GM12892 (cell line): ENCODE results near the gene CDC42EP4.

ENCODE experiments used
- DNase-seq: peaks from one replicate; pipeline ENCODE4 v3.0.0; 2011; ENCODE audit not compliant: insufficient read length
- FAIRE-seq: peaks from 2 replicates; lab custom pipeline; 2011; peaks lifted over from hg19 to GRCh38; lab: Jason Lieb, UNC
- POLR2A ChIP-seq: IDR thresholded peaks from 2 replicates; pipeline ENCODE4 v1.6.1; 2011; ENCODE audit warnings: low read depth, low read length, control low read depth
- POLR2AphosphoS5 ChIP-seq: IDR thresholded peaks from 2 replicates; pipeline ENCODE4 v1.6.1; 2011; ENCODE audit warnings: low read depth, low read length, control low read depth
- TAF1 ChIP-seq: IDR thresholded peaks from 2 replicates; pipeline ENCODE4 v1.6.1; 2011; ENCODE audit warnings: low read depth, mild to moderate bottlenecking, control low read depth, low read length, borderline replicate concordance

CDC42EP4 gene

GRCh38 chr17:73281928-73282327 lies 29.9 kb downstream of the CDC42EP4 start:
- TF ChIP-seq POLR2AphosphoS5 (no peak), POLR2A (no peak), TAF1 (no peak)
- DNase-seq (peak; percentile 58), FAIRE-seq (peak; percentile 80)

- TF ChIP-seq POLR2AphosphoS5 (no peak), POLR2A (no peak), TAF1 (no peak)
- no peak for DNase-seq
- FAIRE-seq = no peak
Observed at GRCh38 chr17:73280191-73280590, 31.6 kb downstream of the CDC42EP4 start.

GRCh38 chr17:73279704-73280103 lies 32.1 kb downstream of the CDC42EP4 start:
- DNase-seq (no peak), FAIRE-seq (no peak)
- no peak for TF ChIP-seq POLR2A
- no peak for TF ChIP-seq TAF1
- TF ChIP-seq POLR2AphosphoS5 = no peak

- TF ChIP-seq POLR2AphosphoS5 (no peak), TAF1 (no peak), POLR2A (no peak)
- FAIRE-seq = no peak
- no peak for DNase-seq
Observed at GRCh38 chr17:73278465-73279453, 33.0 kb downstream of the CDC42EP4 start.

GRCh38 chr17:73278049-73278464 lies 33.7 kb downstream of the CDC42EP4 start:
- DNase-seq = no peak
- no peak for FAIRE-seq
- TF ChIP-seq POLR2A = no peak
- TF ChIP-seq POLR2AphosphoS5 = no peak
- TF ChIP-seq TAF1 = no peak

- FAIRE-seq (no peak), DNase-seq (no peak)
- TF ChIP-seq POLR2AphosphoS5 (no peak), POLR2A (no peak), TAF1 (no peak)
Observed at GRCh38 chr17:73274490-73274889, 37.3 kb downstream of the CDC42EP4 start.

GRCh38 chr17:73272906-73273218 lies 38.9 kb downstream of the CDC42EP4 start:
- FAIRE-seq = no peak
- no peak for DNase-seq
- TF ChIP-seq POLR2AphosphoS5 (no peak), POLR2A (no peak), TAF1 (no peak)

GRCh38 chr17:73271072-73271471 lies 40.7 kb downstream of the CDC42EP4 start:
- TF ChIP-seq POLR2AphosphoS5 (no peak), TAF1 (no peak), POLR2A (peak; percentile 42; the same call in 1 of the 2 replicates)

GRCh38 chr17:73269791-73270190 lies 42.0 kb downstream of the CDC42EP4 start:
- TF ChIP-seq TAF1 = no peak
- TF ChIP-seq POLR2A = no peak
- no peak for TF ChIP-seq POLR2AphosphoS5
- FAIRE-seq = no peak
- no peak for DNase-seq

More at GRCh38 chr17:73271072-73271471, 40.7 kb downstream of the CDC42EP4 start:
- DNase-seq = peak; percentile 66
- peak; percentile 51 for FAIRE-seq

GRCh38 chr17:73269329-73269615 lies 42.5 kb downstream of the CDC42EP4 start:
- no peak for DNase-seq
- FAIRE-seq = no peak
- TF ChIP-seq POLR2AphosphoS5 = no peak
- no peak for TF ChIP-seq POLR2A
- TF ChIP-seq TAF1 = no peak

GRCh38 chr17:73268582-73269328 lies 43.0 kb downstream of the CDC42EP4 start:
- no peak for DNase-seq
- FAIRE-seq = no peak
- TF ChIP-seq POLR2A = no peak
- no peak for TF ChIP-seq TAF1
- no peak for TF ChIP-seq POLR2AphosphoS5
